Pancreas (tissue), 10 donors: ENCODE results near the gene SLC32A1. TPM values are rescaled to one million over a fixed set of nuclear protein-coding genes. Genes with fewer than 3 reads are reported as not detected.

Experiments used
- ATAC-seq, 4 donors: fragments of 200-7000 bp; cut with Tn5 transposase; one replicate each; pipeline versions ENCODE4 v1.8.0 to v1.9.1; 2020; ENCODE audit warnings: mild to moderate bottlenecking in 4 of 4, moderate library complexity in 4 of 4
- DNase-seq, 6 donors: peaks; one replicate each; pipeline ENCODE4 v3.0.0-alpha.2; 2020
- FAIRE-seq: peaks from 2 replicates; lab custom pipeline; 2012; peaks lifted over from hg19 to GRCh38; lab: Jason Lieb, UNC
- H3K27ac ChIP-seq, 4 donors: fragments of 200-600 bp; sonication (generic); 1 replicate in 3 of 4; 2 replicates in 1 of 4; pipeline versions ENCODE4 v1.5.0 to v1.8.0; 2020
- H3K27me3 ChIP-seq, 4 donors: fragments of 200-600 bp; one replicate each; pipeline ENCODE4 v1.8.0; 2021
- H3K36me3 ChIP-seq, 3 donors: fragments of 200-600 bp; sonication (generic) in 1 of 3; one replicate each; pipeline versions ENCODE4 v1.5.0 to v1.8.0; 2020 to 2021
- H3K4me1 ChIP-seq, 3 donors: fragments of 200-600 bp; one replicate each; pipeline ENCODE4 v1.8.0; 2021
- H3K4me3 ChIP-seq, 4 donors: fragments of 200-600 bp; sonication (generic) in 2 of 4; one replicate each; pipeline versions ENCODE4 v1.5.0 to v1.8.0; 2020 to 2021
- H3K9me3 ChIP-seq, 4 donors: fragments of 200-600 bp; one replicate each; pipeline ENCODE4 v1.8.0; 2021
- CTCF ChIP-seq, 4 donors: fragments of 200-600 bp; sonication (generic) in 3 of 4; IDR thresholded peaks; one replicate each; pipeline versions ENCODE4 v1.5.0 to v1.8.0; 2021; ENCODE audit warnings: antibody characterized with exemption in 4 of 4
- WGBS, 2 donors: extraction: QIAGEN DNeasy Blood & Tissue Kit; methylation state at CpG; one replicate each; pipeline ENCODE4 v1.1.7; 2013; 5-methylcytosine and 5-hydroxymethylcytosine counted together
- intact Hi-C, 3 donors: fragments of 100-400 bp; cut with DNase I; formaldehyde crosslinking; loops; one replicate each; pipeline versions ENCODE4 v1.11.1 to v1.14.2; 2022
- polyA plus RNA-seq, 2 donors: library from polyadenylated mRNA; stranded (reverse); fragments of 200-250 nt; gene quantifications; one replicate each; pipeline ENCODE4 v1.2.3, GENCODE V29; 2013
- total RNA-seq, 6 donors: library from RNA; stranded (reverse); fragmentation: NEBNext Ultra II Directional in 4 of 6; extraction: Animal tissue kit (Norgen Biotek cat#: 25700) in 4 of 6; gene quantifications; one replicate each; pipeline versions ENCODE4 v1.2.1 to v1.2.4, GENCODE V29; 2021 to 2023
- donor health status: healthy with polysubstance abuse.
- donor health status: DM: no; HTN: no; CAD: no; lungs with moderate emphysema.
- donor health status: DM: no; HTN: no; CAD: no.
- donor health status: control.
- donor health status: control.
- donor health status: Bipolar disorder and iron deficiency.
- donor health status: DM: yes; HTN: yes; CAD: no.
- donor health status: DM: no; HTN: no; CAD: no.
- donor health status: DM: no; HTN: no; CAD: no.
- donor health status: DM: yes; HTN: yes; CAD: no.

SLC32A1 gene
- total and polyA plus RNA-seq, 8 donors: not detected

GRCh38 chr20:38752029-38752428 is 27.7 kb downstream of the SLC32A1 start:
- 84 to 87% methylated on average over 4 of the region's 4 CpGs for WGBS, 2 donors
- Histone ChIP-seq H3K4me1 (peaks cover 0 to 16% (median 8%) of the 10 kb centered on the region in 3 donors), H3K9me3 (no peaks in the 10 kb centered on the region), H3K36me3 (peaks cover 0 to 24% (median 12%) of the 10 kb centered on the region in 3 donors), H3K27ac (no peak overlapping the region), H3K4me3 (no peak overlapping the region), H3K27me3 (no peaks in the 10 kb centered on the region)
- ATAC-seq: no peak
- no peak for DNase-seq
- no peak for TF ChIP-seq CTCF (IDR thresholded peaks at IDR 0.05)
- FAIRE-seq: no peak
- intact Hi-C loops: loop anchor here in 1 of 3 donors (10.0 kb wide), 1 partner anchor 107 kb away; no protein-coding TSS in a partner anchor

DNA sequence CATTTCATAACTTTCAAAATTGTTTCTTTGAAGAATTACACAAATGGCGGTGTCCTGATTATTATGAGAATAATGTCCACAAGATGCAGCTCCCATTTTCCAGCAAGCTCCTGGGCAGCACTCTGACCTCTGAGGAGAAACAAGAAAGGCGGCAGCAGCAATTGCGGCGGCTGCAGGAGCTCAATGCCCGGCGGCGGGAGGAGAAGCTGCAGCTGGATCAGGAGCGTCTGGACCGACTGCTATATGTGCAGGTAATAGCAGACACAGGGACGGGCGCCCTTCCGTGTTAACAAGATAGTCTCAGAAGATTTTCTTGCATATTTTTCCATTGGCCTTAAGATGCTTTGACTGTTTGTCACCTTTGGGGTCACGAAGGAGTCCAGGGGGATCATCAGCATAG is 30.6 kb downstream of the SLC32A1 start:
- Histone ChIP-seq H3K36me3 (peaks cover 0 to 28% (median 12%) of the 10 kb centered on the region in 3 donors), H3K9me3 (no peaks in the 10 kb centered on the region), H3K27ac (no peak overlapping the region), H3K4me3 (no peak overlapping the region), H3K4me1 (peaks cover 0 to 2% (median 0%) of the 10 kb centered on the region in 3 donors), H3K27me3 (no peaks in the 10 kb centered on the region)
- DNase-seq (no peak), ATAC-seq (no peak), FAIRE-seq (no peak)
- intact Hi-C loops: loop anchor here in 1 of 3 donors (10.0 kb wide), 1 partner anchor 110 kb away; no protein-coding TSS in a partner anchor
- TF ChIP-seq CTCF (IDR thresholded peaks at IDR 0.05): no peak
- 90 to 92% methylated on average over 13 of the region's 13 CpGs for WGBS, 2 donors

DNA sequence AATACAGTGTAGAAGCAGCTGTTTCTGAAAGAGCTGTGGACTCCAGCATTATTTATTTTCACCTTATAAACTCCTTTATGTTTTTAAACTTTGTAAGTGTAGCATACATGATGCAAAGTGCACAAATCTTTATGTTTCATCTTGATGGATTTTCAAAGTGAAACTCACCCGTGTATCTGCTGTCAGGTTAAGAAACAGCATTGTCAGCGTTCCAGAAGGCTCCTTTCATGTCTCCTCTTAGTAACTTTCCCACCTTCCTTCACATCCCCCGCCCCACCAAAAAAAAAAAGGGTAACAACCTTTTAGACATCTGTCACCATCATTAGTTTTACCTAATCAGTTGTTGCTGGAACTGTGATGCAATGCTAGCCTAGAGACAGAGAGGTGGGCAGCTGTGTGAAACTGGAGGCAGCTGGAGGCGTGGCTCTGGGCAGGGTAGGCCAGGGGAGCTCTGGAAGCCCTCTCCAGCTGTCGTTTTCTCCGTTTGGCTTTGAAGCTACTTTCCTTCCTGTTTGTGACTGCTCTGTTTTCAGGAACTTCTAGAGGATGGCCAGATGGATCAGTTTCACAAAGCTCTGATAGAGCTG is 31.1 kb downstream of the SLC32A1 start:
- no peak for ATAC-seq
- Histone ChIP-seq H3K27ac (no peak overlapping the region), H3K36me3 (peaks cover 0 to 28% (median 12%) of the 10 kb centered on the region in 3 donors), H3K4me3 (no peak overlapping the region), H3K27me3 (no peaks in the 10 kb centered on the region), H3K4me1 (no peaks in the 10 kb centered on the region), H3K9me3 (no peaks in the 10 kb centered on the region)
- WGBS, 2 donors: 73 to 75% methylated on average over 6 of the region's 6 CpGs
- no peak for FAIRE-seq
- intact Hi-C loops: loop anchor here in 1 of 3 donors (10.0 kb wide), 1 partner anchor 111 kb away; no protein-coding TSS in a partner anchor
- DNase-seq: no peak
- TF ChIP-seq CTCF (IDR thresholded peaks at IDR 0.05): no peak

GRCh38 chr20:38757145-38757775 is 33.0 kb downstream of the SLC32A1 start:
- H3K27ac ChIP-seq: no peak overlapping the region
- FAIRE-seq: no peak
- intact Hi-C loops: loop anchor here in 1 of 3 donors (10.0 kb wide), 1 partner anchor 112 kb away; no protein-coding TSS in a partner anchor
- DNase-seq: no peak
- no peak for TF ChIP-seq CTCF (IDR thresholded peaks at IDR 0.05)
- ATAC-seq: no peak
- no peak overlapping the region for H3K4me3 ChIP-seq
- H3K36me3 ChIP-seq: peaks cover 0 to 33% (median 12%) of the 10 kb centered on the region in 3 donors
- no peaks in the 10 kb centered on the region for H3K27me3 ChIP-seq
- no peaks in the 10 kb centered on the region for H3K4me1 ChIP-seq
- no peaks in the 10 kb centered on the region for H3K9me3 ChIP-seq
- 83 to 89% methylated on average over 7 of the region's 7 CpGs for WGBS, 2 donors
